GM12878 (cell line): Measurements from ENCODE around the gene IMPACT. TPM values are rescaled to one million over a fixed set of nuclear protein-coding genes. Genes with fewer than 3 reads are reported as not detected.

Experiments used
- ATAC-seq: fragments of 200-7000 bp; cut with Tn5 transposase; 3 replicates; pipeline ENCODE4 v1.9.1; 2020; ENCODE audit warnings: mild to moderate bottlenecking, moderate library complexity
- BruUV-seq: library from RNA; stranded (reverse); fragments of 400-500 nt; replicated peaks from 2 replicates; lab custom pipeline; 2021; lab: Mats Ljungman, UMichigan
- CTCF ChIA-PET: fragments of 300-600 bp; sonication (Branson Sonifier 250); formaldehyde crosslinking; extraction: SDS; loops from one replicate; lab custom pipeline; 2021; ENCODE audit warnings: inconsistent platforms; lab: Yijun Ruan, JAX
- POLR2A ChIA-PET: fragments of 350-600 bp; formaldehyde crosslinking; extraction: SDS; loops from one replicate; lab custom pipeline; 2021; ENCODE audit warnings: inconsistent platforms; lab: Charles Lee
- RAD21 ChIA-PET: fragments of 300-600 bp; sonication (Branson Sonifier 250); formaldehyde crosslinking; loops from one replicate; lab custom pipeline; 2023; ENCODE audit warnings: antibody characterized with exemption; ENCODE audit not compliant: unreplicated experiment; lab: Charles Lee
- SMC1A ChIA-PET: fragments of 300-600 bp; sonication (Branson Sonifier 250); formaldehyde crosslinking; loops from one replicate; lab custom pipeline; 2023; ENCODE audit not compliant: unreplicated experiment, uncharacterized antibody; lab: Charles Lee
- DNase-seq: peaks from one replicate; pipeline ENCODE4 v3.0.0-alpha.2; 2011; ENCODE audit warnings: low read depth, low spot score
- FAIRE-seq: peaks from 3 replicates; lab custom pipeline; 2011; peaks lifted over from hg19 to GRCh38; lab: Jason Lieb, UNC
- H2AFZ ChIP-seq: 2 replicates; pipeline ENCODE4 v1.6.0; 2011; ENCODE audit warnings: low read depth, low read length, control low read depth; ENCODE audit not compliant: control insufficient read depth
- H3K27ac ChIP-seq: 2 replicates; pipeline ENCODE4 v1.5.1; 2011; ENCODE audit warnings: control low read depth; ENCODE audit not compliant: control insufficient read depth, insufficient read depth
- H3K27me3 ChIP-seq, 2 experiments: replicated peaks in 1 of 2; 2 replicates each; pipeline versions ENCODE4 v1.6.0 to v1.6.1; 2011; ENCODE audit warnings: low read length in 1 of 2; ENCODE audit not compliant: control insufficient read depth in 2 of 2, insufficient read depth in 2 of 2
- H3K36me3 ChIP-seq, 2 experiments: 2 replicates each; pipeline ENCODE4 v1.5.1; 2011; ENCODE audit warnings: low read length in 1 of 2; ENCODE audit not compliant: control insufficient read depth in 2 of 2, insufficient read depth in 2 of 2
- H3K4me1 ChIP-seq: 2 replicates; pipeline ENCODE4 v1.6.1; 2011; ENCODE audit warnings: mild to moderate bottlenecking, low read length, moderate library complexity, mixed read lengths; ENCODE audit not compliant: control insufficient read depth, insufficient read depth
- H3K4me2 ChIP-seq: 2 replicates; pipeline ENCODE4 v1.6.0; 2011; ENCODE audit warnings: control low read depth; ENCODE audit not compliant: control insufficient read depth, insufficient read depth
- H3K4me3 ChIP-seq: fragments of 200-600 bp; sonication (generic); 2 replicates; pipeline ENCODE4 v1.5.1; 2016
- H3K79me2 ChIP-seq: 2 replicates; pipeline ENCODE4 v1.6.0; 2011; ENCODE audit warnings: low read length; ENCODE audit not compliant: control insufficient read depth, insufficient read depth
- H3K9ac ChIP-seq: 2 replicates; pipeline ENCODE4 v1.8.0; 2011; ENCODE audit warnings: low read length, control low read depth, mixed read lengths; ENCODE audit not compliant: control insufficient read depth, insufficient read depth
- H3K9me3 ChIP-seq: replicated peaks from 3 replicates; pipeline ENCODE4 v1.5.1; 2011; ENCODE audit warnings: mild to moderate bottlenecking, low read length; ENCODE audit not compliant: control insufficient read depth, insufficient read depth
- H4K20me1 ChIP-seq: 2 replicates; pipeline ENCODE4 v1.6.0; 2011; ENCODE audit not compliant: control insufficient read depth, insufficient read depth
- ASH2L ChIP-seq: fragments of 300-600, 200-600 bp; sonication (generic); IDR thresholded peaks from 2 replicates; pipeline ENCODE4 v1.6.1; 2017; ENCODE audit warnings: low read depth, mild to moderate bottlenecking, borderline replicate concordance
- BACH1 ChIP-seq: fragments of 450-650 bp; IDR thresholded peaks from 2 replicates; pipeline ENCODE4 v1.6.1; 2017; ENCODE audit warnings: mild to moderate bottlenecking, borderline replicate concordance
- BHLHE40 ChIP-seq, 2 experiments: fragments of 450-650 bp in 1 of 2; IDR thresholded peaks; 2 replicates each; pipeline ENCODE4 v1.6.1; 2011 to 2017; ENCODE audit warnings: low read depth in 2 of 2, borderline replicate concordance in 1 of 2, improper control_type of control experiment in 1 of 2, low read length in 1 of 2, mild to moderate bottlenecking in 1 of 2
- CHD1 ChIP-seq: IDR thresholded peaks from 2 replicates; pipeline ENCODE4 v1.6.1; 2012; ENCODE audit warnings: low read depth, low read length, improper control_type of control experiment
- CHD2 ChIP-seq: IDR thresholded peaks from 2 replicates; pipeline ENCODE4 v1.6.1; 2011; ENCODE audit warnings: low read depth, low read length, improper control_type of control experiment, borderline replicate concordance
- EED ChIP-seq: sonication (generic); IDR thresholded peaks from 2 replicates; pipeline ENCODE4 v1.6.1; 2016; ENCODE audit warnings: antibody characterized with exemption, low read depth
- HDAC6 ChIP-seq: fragments of 200-600 bp; sonication (generic); IDR thresholded peaks from one replicate; pipeline ENCODE4 v1.8.0; 2017; ENCODE audit warnings: antibody characterized with exemption; ENCODE audit not compliant: unreplicated experiment
- IKZF1 ChIP-seq: fragments of 450-650 bp; conservative IDR thresholded peaks from 2 replicates; pipeline ENCODE4 v1.6.1; 2017; ENCODE audit warnings: antibody characterized with exemption, mild to moderate bottlenecking
- KAT2A ChIP-seq: conservative IDR thresholded peaks from 2 replicates; pipeline ENCODE4 v1.6.1; 2011; ENCODE audit warnings: low read depth, low read length; ENCODE audit not compliant: control insufficient read depth
- MEF2A ChIP-seq: IDR thresholded peaks from 2 replicates; pipeline ENCODE4 v1.6.1; 2011; ENCODE audit warnings: low read depth, mild to moderate bottlenecking, low read length, moderate library complexity; ENCODE audit not compliant: insufficient read depth
- MTA3 ChIP-seq: IDR thresholded peaks from 2 replicates; pipeline ENCODE4 v1.6.1; 2012; ENCODE audit warnings: low read length, inconsistent platforms, borderline replicate concordance
- SMAD5 ChIP-seq: IDR thresholded peaks from 2 replicates; pipeline ENCODE4 v1.6.1; 2016; ENCODE audit warnings: antibody characterized with exemption, low read depth
- SMC3 ChIP-seq: IDR thresholded peaks from 2 replicates; pipeline ENCODE4 v1.6.1; 2011; ENCODE audit warnings: low read length, improper control_type of control experiment, borderline replicate concordance
- SP1 ChIP-seq: IDR thresholded peaks from one replicate; pipeline ENCODE4 v1.6.1; 2011; ENCODE audit warnings: low read depth, low read length
- SUZ12 ChIP-seq: fragments of 200-600 bp; sonication (generic); IDR thresholded peaks from one replicate; pipeline ENCODE4 v1.6.1; 2018; ENCODE audit warnings: antibody characterized with exemption, mild to moderate bottlenecking; ENCODE audit not compliant: unreplicated experiment
- YBX1 ChIP-seq: fragments of 450-650 bp; IDR thresholded peaks from 2 replicates; pipeline ENCODE4 v1.6.1; 2016; ENCODE audit warnings: antibody characterized with exemption
- ZNF24 ChIP-seq: fragments of 450-650 bp; IDR thresholded peaks from 2 replicates; pipeline ENCODE4 v1.6.1; 2017; ENCODE audit warnings: antibody characterized with exemption, mild to moderate bottlenecking
- WGBS: methylation state at CpG from one replicate; pipeline ENCODE4 v1.1.6; 2016; ENCODE audit warnings: low lambda C conversion rate; ENCODE audit not compliant: insufficient replicate concordance, insufficient coverage; ENCODE audit errors: missing lambda C conversion rate; 5-methylcytosine and 5-hydroxymethylcytosine counted together
- in situ Hi-C: fragments of 300-500 bp; cut with MboI; formaldehyde crosslinking; loops from 9 replicates; pipeline ENCODE4 v1.14.3; 2018; ENCODE audit warnings: mixed read lengths
- intact Hi-C: fragments of 100-400 bp; cut with micrococcal nuclease; formaldehyde crosslinking; loops from one replicate; pipeline ENCODE4 v1.14.2; 2022; ENCODE audit not compliant: unreplicated experiment
- polyA plus RNA-seq, 11 experiments: library from polyadenylated mRNA; depleted of rRNA in 4 of 11; unstranded in 6 of 11; stranded (reverse) in 5 of 11; fragments of >200 nt; fragmentation: Nextera tagmentation in 4 of 11; fragmentation: Illumina TruSeq in 1 of 11; extraction: Ambion mirVana in 4 of 11; extraction: Trizol in 1 of 11; gene quantifications; 1 replicate in 1 of 11; 2 replicates in 10 of 11; pipeline versions ENCODE4 v1.2.1 to v1.2.3, GENCODE V29; 2011 to 2016; ENCODE audit warnings: inconsistent platforms in 2 of 11, missing spikeins in 2 of 11, low read depth in 1 of 11
- total RNA-seq, 4 experiments: library from RNA; depleted of rRNA in 3 of 4; stranded (reverse); fragments of >200 nt in 3 of 4; fragmentation: Illumina TruSeq in 1 of 4; extraction: Trizol in 1 of 4; gene quantifications; 2 replicates each; pipeline versions ENCODE4 v1.2.1 to v1.2.3, GENCODE V29; 2013 to 2021
- TF ChIP-seq, protein P1 (sequence below): IDR thresholded peaks from 2 replicates; pipeline ENCODE4 v1.6.1; 2012; ENCODE audit warnings: improper control_type of control experiment, low read depth, low read length; ENCODE audit not compliant: insufficient replicate concordance

Gene IMPACT
- total and polyA plus RNA-seq, 10 of the 15 experiments (the other 5 are each of a cell fraction or from before 2014, with no cell fraction given), result 0.10 to 0.84 (median 0.53) TPM

DNA sequence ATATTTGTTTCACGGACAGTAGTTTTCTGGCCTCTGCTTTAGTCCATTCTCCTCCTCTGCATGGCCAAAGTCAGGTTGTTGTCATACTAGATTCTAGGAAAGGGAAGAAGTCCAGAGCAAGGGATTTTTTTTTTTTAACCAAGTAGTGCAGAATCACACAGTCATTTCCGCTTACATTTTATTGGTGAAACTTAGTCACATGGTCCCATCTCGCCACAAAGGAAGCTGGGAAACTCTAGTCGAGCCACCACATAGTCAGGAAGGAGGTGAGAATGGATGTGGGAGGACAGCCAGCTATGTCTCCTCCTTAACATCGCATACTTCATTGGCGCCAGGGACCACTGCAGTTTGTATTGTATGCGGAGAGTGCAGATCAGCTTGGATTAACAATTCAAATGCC, 44.3 kb downstream of the IMPACT start:
- no peak for FAIRE-seq
- no peaks in the 10 kb centered on the region for H3K9me3 ChIP-seq
- H3K36me3 ChIP-seq, result no peaks in the 10 kb centered on the region
- no peak overlapping the region for H3K27ac ChIP-seq
- in situ Hi-C loops, result no loop called here
- BruUV-seq, result no TSS peak
- H3K79me2 ChIP-seq, result no peaks in the 10 kb centered on the region
- H3K4me1 ChIP-seq, result no peaks in the 10 kb centered on the region
- CTCF ChIA-PET, result interaction anchor here (0.6 to 0.7 kb wide), 2 partner anchors 63 to 285 kb away, joined by 3 read pairs; no protein-coding TSS in a partner anchor
- WGBS, result 71% methylated on average over 7 of the region's 7 CpGs
- SMC1A ChIA-PET, result no interaction called here
- no peak overlapping the region for H3K4me3 ChIP-seq
- TF ChIP-seq CHD1, result no peak
- TF ChIP-seq SMAD5, result no peak
- TF ChIP-seq SUZ12, result no peak
- no peak for TF ChIP-seq MTA3
- TF ChIP-seq EED, result no peak
- TF ChIP-seq SP1, result no peak
- TF ChIP-seq MEF2A, result no peak
- TF ChIP-seq YBX1, result no peak
- TF ChIP-seq BACH1, result no peak
- no peak for TF ChIP-seq ZNF24
- TF ChIP-seq KAT2A, result no peak
- TF ChIP-seq BHLHE40 (IDR thresholded peaks at IDR 0.05; ENCODE audit: borderline replicate concordance in 1 of 2, low read depth in 2 of 2, low read length in 1 of 2), result no peak
- TF ChIP-seq, protein P1, sequence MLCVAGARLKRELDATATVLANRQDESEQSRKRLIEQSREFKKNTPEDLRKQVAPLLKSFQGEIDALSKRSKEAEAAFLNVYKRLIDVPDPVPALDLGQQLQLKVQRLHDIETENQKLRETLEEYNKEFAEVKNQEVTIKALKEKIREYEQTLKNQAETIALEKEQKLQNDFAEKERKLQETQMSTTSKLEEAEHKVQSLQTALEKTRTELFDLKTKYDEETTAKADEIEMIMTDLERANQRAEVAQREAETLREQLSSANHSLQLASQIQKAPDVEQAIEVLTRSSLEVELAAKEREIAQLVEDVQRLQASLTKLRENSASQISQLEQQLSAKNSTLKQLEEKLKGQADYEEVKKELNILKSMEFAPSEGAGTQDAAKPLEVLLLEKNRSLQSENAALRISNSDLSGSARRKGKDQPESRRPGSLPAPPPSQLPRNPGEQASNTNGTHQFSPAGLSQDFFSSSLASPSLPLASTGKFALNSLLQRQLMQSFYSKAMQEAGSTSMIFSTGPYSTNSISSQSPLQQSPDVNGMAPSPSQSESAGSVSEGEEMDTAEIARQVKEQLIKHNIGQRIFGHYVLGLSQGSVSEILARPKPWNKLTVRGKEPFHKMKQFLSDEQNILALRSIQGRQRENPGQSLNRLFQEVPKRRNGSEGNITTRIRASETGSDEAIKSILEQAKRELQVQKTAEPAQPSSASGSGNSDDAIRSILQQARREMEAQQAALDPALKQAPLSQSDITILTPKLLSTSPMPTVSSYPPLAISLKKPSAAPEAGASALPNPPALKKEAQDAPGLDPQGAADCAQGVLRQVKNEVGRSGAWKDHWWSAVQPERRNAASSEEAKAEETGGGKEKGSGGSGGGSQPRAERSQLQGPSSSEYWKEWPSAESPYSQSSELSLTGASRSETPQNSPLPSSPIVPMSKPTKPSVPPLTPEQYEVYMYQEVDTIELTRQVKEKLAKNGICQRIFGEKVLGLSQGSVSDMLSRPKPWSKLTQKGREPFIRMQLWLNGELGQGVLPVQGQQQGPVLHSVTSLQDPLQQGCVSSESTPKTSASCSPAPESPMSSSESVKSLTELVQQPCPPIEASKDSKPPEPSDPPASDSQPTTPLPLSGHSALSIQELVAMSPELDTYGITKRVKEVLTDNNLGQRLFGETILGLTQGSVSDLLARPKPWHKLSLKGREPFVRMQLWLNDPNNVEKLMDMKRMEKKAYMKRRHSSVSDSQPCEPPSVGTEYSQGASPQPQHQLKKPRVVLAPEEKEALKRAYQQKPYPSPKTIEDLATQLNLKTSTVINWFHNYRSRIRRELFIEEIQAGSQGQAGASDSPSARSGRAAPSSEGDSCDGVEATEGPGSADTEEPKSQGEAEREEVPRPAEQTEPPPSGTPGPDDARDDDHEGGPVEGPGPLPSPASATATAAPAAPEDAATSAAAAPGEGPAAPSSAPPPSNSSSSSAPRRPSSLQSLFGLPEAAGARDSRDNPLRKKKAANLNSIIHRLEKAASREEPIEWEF, result no peak
- TF ChIP-seq SMC3, result no peak
- TF ChIP-seq HDAC6, result no peak
- no peak for TF ChIP-seq IKZF1
- TF ChIP-seq ASH2L, result no peak
- TF ChIP-seq CHD2, result no peak
- TF ChIP-seq, all 136 proteins: peak for 0
- H4K20me1 ChIP-seq, result no peaks in the 10 kb centered on the region
- RAD21 ChIA-PET, result no interaction called here
- H3K27me3 ChIP-seq, result no peaks in the 10 kb centered on the region
- no peak overlapping the region for H3K9ac ChIP-seq
- no peak overlapping the region for H2AFZ ChIP-seq
- H3K4me2 ChIP-seq, result no peak overlapping the region
- no peak for DNase-seq
- no peak for ATAC-seq
- intact Hi-C loops, result no loop called here
- POLR2A ChIA-PET, result no interaction called here
